Measurements from ENCODE around the gene GPRIN2.
"Not testable (repeated sequence)": the region's sequence is repeated elsewhere in the genome, so short reads cannot be mapped to it uniquely, and the experiment has no call there.

The GPRIN2 gene

GRCh38 chr10:46556515-46557318 lies at the start of gene GPRIN2:
TSS of gene GPRIN2 (minus strand) at chr10:46556658. CDS start at chr10:46550736, 5,922 bp downstream.
- no peak for DNase-seq

GRCh38 chr10:46600516-46600915 lies 44.1 kb upstream of the GPRIN2 start:
- DNase-seq = not testable (repeated sequence)

GRCh38 chr10:46597616-46598246 lies 41.3 kb upstream of the GPRIN2 start:
- not testable (repeated sequence) for DNase-seq

GRCh38 chr10:46596570-46596969 lies 40.1 kb upstream of the GPRIN2 start:
- not testable (repeated sequence) for DNase-seq

- DNase-seq = not testable (repeated sequence)
These were observed 38.1 kb upstream of the GPRIN2 start for GRCh38 chr10:46594453-46595063.

- DNase-seq = not testable (repeated sequence)
These were observed 36.8 kb upstream of the GPRIN2 start for GRCh38 chr10:46593307-46593706.

GRCh38 chr10:46591053-46591452 lies 34.6 kb upstream of the GPRIN2 start:
- not testable (repeated sequence) for DNase-seq

- DNase-seq = not testable (repeated sequence)
These were observed 33.1 kb upstream of the GPRIN2 start for GRCh38 chr10:46589589-46589988.

- not testable (repeated sequence) for DNase-seq
These were observed 31.8 kb upstream of the GPRIN2 start for GRCh38 chr10:46588221-46588620.

GRCh38 chr10:46587546-46587945 lies 31.1 kb upstream of the GPRIN2 start:
- DNase-seq = not testable (repeated sequence)

GRCh38 chr10:46585246-46585645 lies 28.8 kb upstream of the GPRIN2 start:
- DNase-seq = not testable (repeated sequence)

GRCh38 chr10:46584196-46584595 lies 27.7 kb upstream of the GPRIN2 start:
- not testable (repeated sequence) for DNase-seq

GRCh38 chr10:46582568-46582967 lies 26.1 kb upstream of the GPRIN2 start:
- DNase-seq = not testable (repeated sequence)

GRCh38 chr10:46581997-46582396 lies 25.5 kb upstream of the GPRIN2 start:
- DNase-seq = not testable (repeated sequence)

- not testable (repeated sequence) for DNase-seq
These were observed 22.9 kb upstream of the GPRIN2 start for GRCh38 chr10:46579378-46579777.

- not testable (repeated sequence) for DNase-seq
These were observed 22.2 kb upstream of the GPRIN2 start, which contains the start of gene SYT15 for GRCh38 chr10:46578474-46579178. TSS of gene SYT15 (plus strand) at chr10:46579128. CDS start at chr10:46579169, 41 bp downstream.

GRCh38 chr10:46577624-46578473 lies 21.4 kb upstream of the GPRIN2 start:
- DNase-seq = not testable (repeated sequence)

- not testable (repeated sequence) for DNase-seq
These were observed 17.4 kb upstream of the GPRIN2 start for GRCh38 chr10:46573884-46574283.

- DNase-seq = not testable (repeated sequence)
These were observed 16.9 kb upstream of the GPRIN2 start for GRCh38 chr10:46573314-46573713.

GRCh38 chr10:46572765-46573164 lies 16.3 kb upstream of the GPRIN2 start:
- not testable (repeated sequence) for DNase-seq

- DNase-seq = not testable (repeated sequence)
These were observed 14.2 kb upstream of the GPRIN2 start for GRCh38 chr10:46570655-46571054.

GRCh38 chr10:46567151-46567550 lies 10.7 kb upstream of the GPRIN2 start:
- not testable (repeated sequence) for DNase-seq
